HTERT RPE-1 (cell line): ENCODE measurements around the gene NCOR2.
"Not testable (repeated sequence)": the region's sequence is repeated elsewhere in the genome, so short reads cannot be mapped to it uniquely, and the experiment has no call there.

ENCODE experiments used
- in situ Hi-C: fragments of 300-500 bp; cut with MboI; formaldehyde crosslinking; loops from 4 replicates; pipeline ENCODE4 v1.14.3; 2020; ENCODE audit warnings: low sequenced_read_pairs

NCOR2 gene

GRCh38 chr12:124601706-124602105 is 34.3 kb upstream of the NCOR2 start:
- in situ Hi-C loops: no loop called here

GRCh38 chr12:124599074-124599999 is 31.9 kb upstream of the NCOR2 start:
- in situ Hi-C loops: no loop called here

- in situ Hi-C loops: no loop called here
Observed at GRCh38 chr12:124597041-124597440, 29.6 kb upstream of the NCOR2 start.

- in situ Hi-C loops: no loop called here
Observed at GRCh38 chr12:124595444-124595843, 28.0 kb upstream of the NCOR2 start.

GRCh38 chr12:124594851-124595250 is 27.4 kb upstream of the NCOR2 start:
- in situ Hi-C loops: no loop called here

- in situ Hi-C loops: no loop called here
Observed at GRCh38 chr12:124593851-124594401, 26.5 kb upstream of the NCOR2 start.

GRCh38 chr12:124593176-124593575 is 25.8 kb upstream of the NCOR2 start:
- in situ Hi-C loops: no loop called here

- in situ Hi-C loops: no loop called here
Observed at GRCh38 chr12:124592481-124593160, 25.2 kb upstream of the NCOR2 start.

- in situ Hi-C loops: no loop called here
Observed at GRCh38 chr12:124592050-124592449, 24.6 kb upstream of the NCOR2 start.

- in situ Hi-C loops: no loop called here
Observed at GRCh38 chr12:124590447-124590846, 23.0 kb upstream of the NCOR2 start.

GRCh38 chr12:124588751-124589267 is 21.4 kb upstream of the NCOR2 start:
- in situ Hi-C loops: no loop called here

- in situ Hi-C loops: no loop called here
Observed at GRCh38 chr12:124588018-124588634, 20.7 kb upstream of the NCOR2 start.

- in situ Hi-C loops: no loop called here
Observed at GRCh38 chr12:124586756-124587155, 19.3 kb upstream of the NCOR2 start.

GRCh38 chr12:124584494-124584893 is 17.1 kb upstream of the NCOR2 start:
- in situ Hi-C loops: not testable (repeated sequence)

GRCh38 chr12:124583854-124584253 is 16.4 kb upstream of the NCOR2 start:
- in situ Hi-C loops: no loop called here

GRCh38 chr12:124582108-124582424 is 14.7 kb upstream of the NCOR2 start:
- in situ Hi-C loops: no loop called here

GRCh38 chr12:124581307-124582107 is 14.1 kb upstream of the NCOR2 start:
- in situ Hi-C loops: no loop called here

- in situ Hi-C loops: no loop called here
Observed at GRCh38 chr12:124579921-124580517, 12.6 kb upstream of the NCOR2 start.

- in situ Hi-C loops: no loop called here
Observed at GRCh38 chr12:124578854-124579253, 11.4 kb upstream of the NCOR2 start.

- in situ Hi-C loops: no loop called here
Observed at GRCh38 chr12:124578445-124578844, 11.0 kb upstream of the NCOR2 start.
